DND-41 (cell line): ENCODE data around the gene GSDME.
A peak's percentile ranks its signal among the peaks of the same experiment; 100 is the strongest.

Source experiments
- ATAC-seq: fragments of 200-7000 bp; cut with Tn5 transposase; 3 replicates; pipeline ENCODE4 v1.9.1; 2021; ENCODE audit warnings: low read depth; ENCODE audit not compliant: insufficient read depth
- DNase-seq: peaks from one replicate; pipeline ENCODE4 v3.0.0-alpha.2; 2020
- H2AFZ ChIP-seq: 2 replicates; pipeline ENCODE4 v1.6.0; 2012; ENCODE audit warnings: low read depth, low read length
- H3K27ac ChIP-seq: 2 replicates; pipeline ENCODE4 v1.5.1; 2012; ENCODE audit warnings: low read length, inconsistent platforms
- H3K27me3 ChIP-seq: fragments of 200-600 bp; sonication (generic); 2 replicates; pipeline ENCODE4 v1.6.0; 2012; ENCODE audit warnings: low read length, mild to moderate bottlenecking, inconsistent platforms; ENCODE audit not compliant: insufficient read depth, poor library complexity
- H3K36me3 ChIP-seq: 2 replicates; pipeline ENCODE4 v1.5.1; 2012; ENCODE audit warnings: low read length, inconsistent platforms; ENCODE audit not compliant: insufficient read depth
- H3K4me1 ChIP-seq: 2 replicates; pipeline ENCODE4 v1.5.1; 2012; ENCODE audit warnings: mild to moderate bottlenecking, low read length; ENCODE audit not compliant: insufficient read depth
- H3K4me2 ChIP-seq: 2 replicates; pipeline ENCODE4 v1.6.0; 2012; ENCODE audit warnings: mild to moderate bottlenecking, moderate library complexity, low read length, inconsistent platforms; ENCODE audit not compliant: insufficient read depth
- H3K4me3 ChIP-seq, 2 experiments: fragments of 200-600 bp in 1 of 2; shearing (Covaris generic) in 1 of 2; 2 replicates each; pipeline ENCODE4 v1.5.1; 2012 to 2016; ENCODE audit warnings: inconsistent platforms in 2 of 2, low read length in 2 of 2, mild to moderate bottlenecking in 2 of 2, low read depth in 1 of 2, moderate library complexity in 1 of 2
- H3K79me2 ChIP-seq: 2 replicates; pipeline ENCODE4 v1.6.0; 2012; ENCODE audit warnings: low read length, inconsistent platforms; ENCODE audit not compliant: insufficient read depth
- H3K9ac ChIP-seq: 2 replicates; pipeline ENCODE4 v1.6.0; 2012; ENCODE audit warnings: low read depth, mild to moderate bottlenecking, inconsistent platforms, low read length, moderate library complexity
- H3K9me3 ChIP-seq: 2 replicates; pipeline ENCODE4 v1.5.1; 2012; ENCODE audit warnings: low read length, moderate library complexity, mild to moderate bottlenecking, inconsistent platforms; ENCODE audit not compliant: insufficient read depth, severe bottlenecking
- H4K20me1 ChIP-seq: 2 replicates; pipeline ENCODE4 v1.6.0; 2012; ENCODE audit warnings: low read length; ENCODE audit not compliant: insufficient read depth
- CTCF ChIP-seq: IDR thresholded peaks from 2 replicates; pipeline ENCODE4 v1.5.1; 2012; ENCODE audit warnings: borderline replicate concordance, low read length, moderate library complexity, mild to moderate bottlenecking; ENCODE audit not compliant: poor library complexity, severe bottlenecking; ENCODE audit errors: extremely low read depth
- EZH2 ChIP-seq: IDR thresholded peaks from 3 replicates; pipeline ENCODE4 v1.6.1; 2012; ENCODE audit warnings: borderline replicate concordance, low read depth, mild to moderate bottlenecking, moderate library complexity, low read length, inconsistent platforms; ENCODE audit not compliant: severe bottlenecking

GSDME gene

GRCh38 chr7:24729365-24730017, 27.8 kb downstream of the GSDME start:
- DNase-seq (no peak), ATAC-seq (no peak)
- H3K27ac ChIP-seq: peak overlapping the region; percentile 15
- peaks cover 30% of the 10 kb centered on the region for H3K4me1 ChIP-seq
- H3K36me3 ChIP-seq: no peaks in the 10 kb centered on the region
- no peaks in the 10 kb centered on the region for H3K27me3 ChIP-seq
- H3K9ac ChIP-seq: no peak overlapping the region
- TF ChIP-seq CTCF (no peak), EZH2 (no peak)
- H2AFZ ChIP-seq: no peak overlapping the region
- no peak overlapping the region for H3K4me3 ChIP-seq
- H3K4me2 ChIP-seq: no peak overlapping the region
- H4K20me1 ChIP-seq: no peaks in the 10 kb centered on the region
- H3K79me2 ChIP-seq: no peaks in the 10 kb centered on the region
- H3K9me3 ChIP-seq: no peaks in the 10 kb centered on the region

DNA sequence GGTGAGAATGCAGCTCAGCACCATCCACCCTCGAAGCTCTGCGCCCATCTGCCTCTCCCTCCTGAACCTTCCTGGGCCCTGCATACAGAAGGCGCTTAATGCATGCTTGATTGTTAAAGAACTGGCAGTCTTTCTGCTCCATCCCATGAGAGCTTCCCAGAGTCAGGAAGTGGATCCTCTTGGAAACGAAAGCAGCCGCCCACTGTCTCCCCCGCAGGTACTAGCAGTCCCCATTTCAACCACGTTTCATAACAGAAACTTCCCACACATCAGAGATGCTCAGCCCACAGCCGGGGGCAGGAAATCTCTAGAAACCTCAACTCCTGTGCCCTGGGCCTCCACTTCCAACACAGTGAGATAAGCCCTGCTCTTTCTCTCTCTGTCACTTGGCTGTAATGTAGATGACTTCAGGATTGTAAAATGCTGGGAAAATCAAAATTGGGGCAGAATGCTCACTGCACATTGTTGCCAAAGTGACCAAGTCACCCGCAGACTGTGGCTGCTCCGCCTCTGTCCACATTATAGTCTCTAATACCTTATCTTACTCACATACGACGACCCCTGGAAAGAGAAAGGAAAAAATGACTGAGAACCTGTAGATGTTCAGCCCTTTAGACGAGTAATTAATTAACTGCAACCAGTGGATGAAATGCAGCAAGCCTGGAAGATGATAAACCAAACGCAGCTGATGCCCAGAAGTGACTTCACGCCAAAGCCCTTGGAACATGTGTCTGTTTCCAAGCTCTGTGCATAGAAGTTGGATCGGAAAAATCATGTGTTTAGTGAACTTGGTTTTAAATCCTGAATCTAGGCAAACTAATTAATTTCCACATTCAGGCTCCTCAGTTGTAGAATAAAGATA, 28.5 kb downstream of the GSDME start:
- Histone ChIP-seq H3K9me3 (no peaks in the 10 kb centered on the region), H3K27ac (peak overlapping the region; percentile 15), H3K9ac (no peak overlapping the region), H3K79me2 (no peaks in the 10 kb centered on the region), H3K27me3 (no peaks in the 10 kb centered on the region), H2AFZ (no peak overlapping the region), H3K4me2 (peak overlapping the region; percentile 10; the same call in 1 of the 2 replicates), H3K4me1 (peaks cover 30% of the 10 kb centered on the region), H3K36me3 (no peaks in the 10 kb centered on the region), H4K20me1 (no peaks in the 10 kb centered on the region), H3K4me3 (no peak overlapping the region)
- peak; percentile 89 for ATAC-seq
- peak; percentile 79 for DNase-seq
- TF ChIP-seq EZH2: no peak
- no peak for TF ChIP-seq CTCF

DNA sequence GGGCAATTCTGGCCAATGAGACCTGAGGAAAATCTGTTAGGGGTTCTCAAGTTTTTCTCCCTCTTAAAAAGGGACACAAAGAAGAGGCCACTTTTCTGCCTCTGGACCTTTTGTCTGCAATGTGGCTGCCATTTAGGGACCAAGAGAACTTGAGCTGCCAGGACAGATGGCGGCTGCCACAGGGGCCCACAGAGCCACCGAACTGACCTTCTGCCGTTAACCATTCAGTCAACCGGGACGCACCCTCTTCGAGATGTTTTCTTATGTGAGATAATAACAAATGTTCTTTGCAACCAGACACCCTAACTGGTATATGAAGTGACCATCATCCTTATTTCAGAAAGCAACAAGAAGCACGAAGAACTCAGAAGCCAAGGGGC, 29.2 kb downstream of the GSDME start:
- H2AFZ ChIP-seq: no peak overlapping the region
- no peak for TF ChIP-seq EZH2
- no peak for TF ChIP-seq CTCF
- ATAC-seq (no peak), DNase-seq (no peak)
- H3K36me3 ChIP-seq: no peaks in the 10 kb centered on the region
- peak overlapping the region; percentile 10; the same call in 1 of the 2 replicates for H3K4me2 ChIP-seq
- no peaks in the 10 kb centered on the region for H4K20me1 ChIP-seq
- H3K4me1 ChIP-seq: peaks cover 30% of the 10 kb centered on the region
- no peaks in the 10 kb centered on the region for H3K9me3 ChIP-seq
- no peaks in the 10 kb centered on the region for H3K79me2 ChIP-seq
- H3K27ac ChIP-seq: peak overlapping the region; percentile 15; the same call in 1 of the 2 replicates
- no peak overlapping the region for H3K9ac ChIP-seq
- H3K4me3 ChIP-seq: no peak overlapping the region
- no peaks in the 10 kb centered on the region for H3K27me3 ChIP-seq
